Parathyroid adenoma (tissue), 2 donors: ENCODE data around the gene SLAIN2.
"Not testable (repeated sequence)": the region's sequence is repeated elsewhere in the genome, so short reads cannot be mapped to it uniquely, and the experiment has no call there.

Experiments used
- H2AFZ ChIP-seq: fragments of 300-600 bp; sonication (generic); one replicate; pipeline ENCODE4 v1.7.0; 2017; ENCODE audit warnings: antibody characterized with exemption, mild to moderate bottlenecking
- H3K27ac ChIP-seq: fragments of 300-600 bp; sonication (generic); one replicate; pipeline ENCODE4 v1.7.0; 2017
- H3K27me3 ChIP-seq: fragments of 300-600 bp; sonication (generic); one replicate; pipeline ENCODE4 v1.7.0; 2017; ENCODE audit warnings: low read length; ENCODE audit not compliant: control insufficient read depth, insufficient read depth
- H3K36me3 ChIP-seq: fragments of 300-600 bp; sonication (generic); one replicate; pipeline ENCODE4 v1.7.0; 2017; ENCODE audit warnings: low read length; ENCODE audit not compliant: control insufficient read depth, insufficient read depth
- H3K4me1 ChIP-seq: fragments of 300-600 bp; sonication (generic); one replicate; pipeline ENCODE4 v1.7.0; 2017; ENCODE audit warnings: control low read depth
- H3K4me2 ChIP-seq: fragments of 300-600 bp; sonication (generic); one replicate; pipeline ENCODE4 v1.7.0; 2017; ENCODE audit warnings: low read length
- H3K4me3 ChIP-seq: fragments of 300-600 bp; sonication (generic); one replicate; pipeline ENCODE4 v1.7.0; 2017; ENCODE audit warnings: low read depth, low read length
- H3K79me2 ChIP-seq: fragments of 300-600 bp; sonication (generic); one replicate; pipeline ENCODE4 v1.7.0; 2017; ENCODE audit warnings: control low read depth
- H3K9ac ChIP-seq: fragments of 300-600 bp; sonication (generic); one replicate; pipeline ENCODE4 v1.7.0; 2017; ENCODE audit warnings: mild to moderate bottlenecking
- H3K9me3 ChIP-seq: fragments of 300-600 bp; sonication (generic); one replicate; pipeline ENCODE4 v1.7.0; 2017; ENCODE audit warnings: low read length; ENCODE audit not compliant: control insufficient read depth
- TF ChIP-seq, protein P1 (sequence below): fragments of 300-600 bp; sonication (generic); IDR thresholded peaks from one replicate; pipeline ENCODE4 v1.7.0; 2017; ENCODE audit warnings: antibody characterized with exemption, mild to moderate bottlenecking
- donor health status: primary hyperparathyroidism.

SLAIN2 gene

DNA sequence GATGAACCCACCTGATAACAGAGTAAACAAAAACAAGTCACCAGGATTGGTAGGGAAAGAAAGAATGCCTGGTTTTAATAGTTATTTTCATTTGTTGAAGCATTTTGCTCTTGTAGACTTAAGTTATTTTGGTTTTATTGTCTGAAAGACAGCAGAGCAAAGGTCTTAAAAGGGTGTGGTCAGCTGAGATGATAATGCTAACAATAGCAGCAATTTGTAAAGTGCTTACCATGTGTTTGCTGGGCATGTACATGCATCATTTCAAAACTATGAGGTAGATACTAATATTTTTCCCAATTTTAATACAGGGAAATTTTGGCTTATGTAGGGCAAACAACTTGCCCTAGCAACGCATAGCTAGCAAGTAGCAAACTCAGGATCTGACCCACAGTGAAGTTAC is 95.0 kb downstream of the SLAIN2 start:
- H2AFZ ChIP-seq = no peak overlapping the region
- H3K36me3 ChIP-seq = no peaks in the 10 kb centered on the region
- no peak overlapping the region for H3K27ac ChIP-seq
- H3K4me2 ChIP-seq = no peak overlapping the region
- no peak overlapping the region for H3K4me3 ChIP-seq
- no peaks in the 10 kb centered on the region for H3K9me3 ChIP-seq
- TF ChIP-seq, protein P1, sequence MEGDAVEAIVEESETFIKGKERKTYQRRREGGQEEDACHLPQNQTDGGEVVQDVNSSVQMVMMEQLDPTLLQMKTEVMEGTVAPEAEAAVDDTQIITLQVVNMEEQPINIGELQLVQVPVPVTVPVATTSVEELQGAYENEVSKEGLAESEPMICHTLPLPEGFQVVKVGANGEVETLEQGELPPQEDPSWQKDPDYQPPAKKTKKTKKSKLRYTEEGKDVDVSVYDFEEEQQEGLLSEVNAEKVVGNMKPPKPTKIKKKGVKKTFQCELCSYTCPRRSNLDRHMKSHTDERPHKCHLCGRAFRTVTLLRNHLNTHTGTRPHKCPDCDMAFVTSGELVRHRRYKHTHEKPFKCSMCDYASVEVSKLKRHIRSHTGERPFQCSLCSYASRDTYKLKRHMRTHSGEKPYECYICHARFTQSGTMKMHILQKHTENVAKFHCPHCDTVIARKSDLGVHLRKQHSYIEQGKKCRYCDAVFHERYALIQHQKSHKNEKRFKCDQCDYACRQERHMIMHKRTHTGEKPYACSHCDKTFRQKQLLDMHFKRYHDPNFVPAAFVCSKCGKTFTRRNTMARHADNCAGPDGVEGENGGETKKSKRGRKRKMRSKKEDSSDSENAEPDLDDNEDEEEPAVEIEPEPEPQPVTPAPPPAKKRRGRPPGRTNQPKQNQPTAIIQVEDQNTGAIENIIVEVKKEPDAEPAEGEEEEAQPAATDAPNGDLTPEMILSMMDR = no peak
- no peak overlapping the region for H3K9ac ChIP-seq
- H3K4me1 ChIP-seq = no peaks in the 10 kb centered on the region
- H3K27me3 ChIP-seq = no peaks in the 10 kb centered on the region
- H3K79me2 ChIP-seq = no peaks in the 10 kb centered on the region

DNA sequence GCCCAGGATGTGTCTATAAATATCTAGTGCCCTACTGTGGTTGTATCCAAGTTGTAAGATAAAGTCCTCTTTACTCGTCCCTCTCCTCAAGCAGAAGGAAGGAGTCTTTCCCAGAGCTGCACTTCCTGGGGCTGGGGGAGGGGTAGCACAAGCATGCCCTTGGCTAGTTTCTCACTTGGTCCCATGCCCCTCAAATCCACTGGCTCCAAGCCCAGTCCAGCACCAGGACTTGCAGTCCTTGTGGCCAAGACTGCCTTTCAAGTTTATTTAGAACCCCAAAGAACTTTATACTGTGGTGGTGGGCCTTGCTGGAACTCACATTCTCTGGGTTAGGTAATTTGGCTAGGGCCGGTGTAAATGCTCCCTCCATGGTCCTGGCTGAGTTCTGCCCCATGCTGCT is 98.7 kb downstream of the SLAIN2 start:
- TF ChIP-seq, protein P1 = no peak
- H3K9me3 ChIP-seq = no peaks in the 10 kb centered on the region
- H3K36me3 ChIP-seq = no peaks in the 10 kb centered on the region
- H3K4me2 ChIP-seq = no peak overlapping the region
- H3K79me2 ChIP-seq = no peaks in the 10 kb centered on the region
- H3K4me1 ChIP-seq = no peaks in the 10 kb centered on the region
- H3K4me3 ChIP-seq = no peak overlapping the region
- H3K27ac ChIP-seq = no peak overlapping the region
- H3K27me3 ChIP-seq = no peaks in the 10 kb centered on the region
- H2AFZ ChIP-seq = no peak overlapping the region
- no peak overlapping the region for H3K9ac ChIP-seq

DNA sequence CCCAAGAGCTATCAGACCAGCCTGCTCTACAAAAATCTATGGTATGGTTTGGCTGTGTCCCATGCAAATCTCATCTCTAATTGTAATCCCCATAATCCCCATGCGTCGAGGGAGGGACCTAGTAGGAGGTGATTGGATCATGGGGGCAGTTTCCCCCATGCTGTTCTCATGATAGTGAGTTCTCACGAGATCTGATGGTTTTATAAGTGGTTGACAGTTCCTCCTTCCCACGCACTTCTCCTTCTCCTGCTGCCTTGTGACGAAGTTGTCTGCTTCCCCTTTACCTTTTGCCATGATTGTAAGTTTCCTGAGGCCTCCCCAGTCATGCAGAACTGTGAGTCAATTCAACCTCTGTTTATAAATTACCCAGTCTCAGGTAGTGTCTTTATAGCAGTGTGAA is 99.6 kb downstream of the SLAIN2 start:
- not testable (repeated sequence) for H3K27ac ChIP-seq, H3K27me3 ChIP-seq, H3K9ac ChIP-seq, H3K4me3 ChIP-seq, H2AFZ ChIP-seq, H3K4me1 ChIP-seq, H3K4me2 ChIP-seq, H3K9me3 ChIP-seq, H3K36me3 ChIP-seq, H3K79me2 ChIP-seq

DNA sequence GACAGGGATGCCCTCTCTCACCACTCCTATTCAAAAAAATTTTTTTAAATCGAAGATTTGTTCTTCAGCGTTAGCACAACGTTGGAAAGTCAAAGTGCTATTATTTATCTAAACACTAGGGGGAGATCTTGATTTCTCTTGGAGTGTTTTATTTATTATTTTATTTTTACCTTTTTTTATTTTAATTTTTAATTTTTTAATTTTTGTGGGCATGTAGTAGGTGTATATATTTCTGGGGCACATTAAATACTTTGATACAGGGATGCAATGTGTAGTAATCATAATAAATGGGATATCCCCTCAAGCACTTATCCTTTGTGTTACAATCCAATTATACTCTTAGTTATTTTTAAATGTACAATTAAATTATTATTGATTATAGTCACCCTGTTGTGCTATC is 104.4 kb downstream of the SLAIN2 start:
- Histone ChIP-seq H3K79me2 (no peaks in the 10 kb centered on the region), H3K27me3 (no peaks in the 10 kb centered on the region), H3K4me3 (no peak overlapping the region)

DNA sequence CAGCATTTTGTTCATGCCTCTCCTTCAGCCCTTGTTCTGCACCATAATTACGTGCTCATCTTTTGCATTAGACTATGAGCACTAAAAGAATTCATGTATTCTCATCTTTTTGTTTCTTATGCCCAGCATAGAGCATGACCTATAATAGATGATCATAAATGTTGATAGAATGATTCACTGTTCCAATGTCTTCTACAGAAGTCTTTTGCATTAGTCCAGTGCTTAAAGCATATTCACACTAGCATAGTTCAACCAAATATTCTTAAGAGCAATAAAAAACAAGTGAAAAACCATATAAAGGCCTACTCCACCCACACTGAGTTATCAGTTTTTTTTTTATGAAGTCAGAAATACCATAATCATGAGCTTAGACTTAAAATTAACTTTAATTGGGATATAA is 105.3 kb downstream of the SLAIN2 start:
- H3K27ac ChIP-seq = no peak overlapping the region
- no peak overlapping the region for H2AFZ ChIP-seq
- no peak overlapping the region for H3K9ac ChIP-seq
- no peaks in the 10 kb centered on the region for H3K27me3 ChIP-seq
- H3K36me3 ChIP-seq = no peaks in the 10 kb centered on the region
- H3K4me2 ChIP-seq = no peak overlapping the region
- H3K4me1 ChIP-seq = no peaks in the 10 kb centered on the region
- no peak overlapping the region for H3K4me3 ChIP-seq
- no peaks in the 10 kb centered on the region for H3K79me2 ChIP-seq
- TF ChIP-seq, protein P1 = no peak
- H3K9me3 ChIP-seq = no peaks in the 10 kb centered on the region

More for the DNA sequence above, 104.4 kb downstream of the SLAIN2 start:
- TF ChIP-seq, protein P1 = peak; percentile 21
- no peak overlapping the region for H2AFZ ChIP-seq
- H3K27ac ChIP-seq = no peak overlapping the region
- H3K9ac ChIP-seq = no peak overlapping the region
- H3K4me2 ChIP-seq = no peak overlapping the region
- no peaks in the 10 kb centered on the region for H3K36me3 ChIP-seq
- H3K4me1 ChIP-seq = no peaks in the 10 kb centered on the region
- no peaks in the 10 kb centered on the region for H3K9me3 ChIP-seq
